ENCODE measurements around the gene FAM107A.

Gene FAM107A

GRCh38 chr3:58585994-58586393, 8.8 kb upstream of the FAM107A start:
- H3K36me3 ChIP-seq (ENCODE audit: control insufficient read depth, insufficient read depth, low read length) = no peaks in the 10 kb centered on the region
- no peak overlapping the region for H3K27ac ChIP-seq (ENCODE audit: low read depth, low read length)
- H3K4me1 ChIP-seq (ENCODE audit: control insufficient read depth, insufficient read depth, low read length) = no peaks in the 10 kb centered on the region
- H3K27me3 ChIP-seq (ENCODE audit: control insufficient read depth, insufficient read depth, low read length) = peaks cover 3% of the 10 kb centered on the region
- H3K4me3 ChIP-seq (ENCODE audit: low read length) = no peak overlapping the region
- H3K9ac ChIP-seq (ENCODE audit: low read length) = no peak overlapping the region

- Histone ChIP-seq H3K36me3 (ENCODE audit: control insufficient read depth, insufficient read depth, low read length) (no peaks in the 10 kb centered on the region), H3K9ac (ENCODE audit: low read length) (peak overlapping the region; percentile 24), H3K27ac (ENCODE audit: low read depth, low read length) (peak overlapping the region; percentile 71), H3K27me3 (ENCODE audit: control insufficient read depth, insufficient read depth, low read length) (peaks cover 3% of the 10 kb centered on the region), H3K4me1 (ENCODE audit: control insufficient read depth, insufficient read depth, low read length) (no peaks in the 10 kb centered on the region), H3K4me3 (ENCODE audit: low read length) (peak overlapping the region; percentile 83)
Observed at GRCh38 chr3:58585005-58585786, 8.0 kb upstream of the FAM107A start.

DNA sequence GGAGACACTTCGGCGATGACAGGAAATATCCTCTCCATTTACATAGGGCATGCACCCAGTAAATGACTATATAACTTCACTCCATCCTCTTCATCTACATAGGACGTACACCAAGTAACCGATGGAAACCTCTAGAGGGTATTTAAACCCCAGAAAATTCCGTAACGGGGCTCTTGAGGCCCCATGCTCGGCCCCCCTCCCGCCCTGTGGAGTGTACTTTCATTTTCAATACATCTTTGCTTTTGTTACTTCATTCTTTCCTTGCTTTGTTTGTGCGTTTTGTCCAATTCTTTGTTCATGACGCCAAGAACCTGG, 7.5 kb upstream of the FAM107A start:
- H3K36me3 ChIP-seq (ENCODE audit: control insufficient read depth, insufficient read depth, low read length) = no peaks in the 10 kb centered on the region
- H3K4me1 ChIP-seq (ENCODE audit: control insufficient read depth, insufficient read depth, low read length) = no peaks in the 10 kb centered on the region
- H3K9ac ChIP-seq (ENCODE audit: low read length) = peak overlapping the region; percentile 24
- H3K27me3 ChIP-seq (ENCODE audit: control insufficient read depth, insufficient read depth, low read length) = peaks cover 3% of the 10 kb centered on the region
- peak overlapping the region; percentile 71 for H3K27ac ChIP-seq (ENCODE audit: low read depth, low read length)
- peak overlapping the region; percentile 83 for H3K4me3 ChIP-seq (ENCODE audit: low read length)

DNA sequence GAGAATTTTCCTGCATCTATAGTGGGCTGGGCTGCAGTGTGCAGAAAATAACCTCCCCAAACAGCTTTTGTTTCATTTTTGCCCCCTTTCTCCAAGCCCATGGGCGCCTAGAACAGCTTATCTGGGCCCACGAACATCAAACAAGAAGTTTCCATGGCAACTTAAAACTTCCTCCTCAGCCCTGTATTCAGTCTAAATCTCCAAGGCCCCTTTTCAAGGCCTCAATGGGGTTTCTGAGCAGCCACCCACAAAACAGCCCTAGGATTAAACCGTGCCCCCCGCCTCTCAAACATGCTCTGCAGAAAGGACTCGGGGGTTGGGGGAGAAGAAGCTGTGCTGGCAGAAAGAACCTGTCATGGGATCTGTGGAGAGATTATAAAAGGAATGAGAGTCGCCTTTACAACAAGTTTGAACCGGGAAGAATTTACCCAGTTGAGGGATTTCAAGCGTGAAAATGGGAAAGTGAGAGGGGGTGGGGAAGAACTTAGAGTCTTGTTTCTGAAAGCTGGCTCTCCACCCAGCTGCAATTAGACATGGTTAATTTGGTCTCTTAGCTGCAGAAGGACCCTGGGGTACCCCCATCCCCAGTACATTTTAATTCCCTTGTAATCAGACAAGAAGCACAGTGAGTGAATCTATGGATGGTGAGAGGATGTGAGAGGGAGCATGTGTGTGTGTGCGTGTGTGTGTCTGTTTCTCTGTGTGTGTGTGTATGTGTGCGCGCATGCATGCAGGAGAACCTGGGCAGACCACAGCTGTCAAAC, 4.3 kb upstream of the FAM107A start:
- Histone ChIP-seq H3K27me3 (ENCODE audit: control insufficient read depth, insufficient read depth, low read length) (no peaks in the 10 kb centered on the region), H3K27ac (ENCODE audit: low read depth, low read length) (no peak overlapping the region), H3K36me3 (ENCODE audit: control insufficient read depth, insufficient read depth, low read length) (no peaks in the 10 kb centered on the region), H3K4me1 (ENCODE audit: control insufficient read depth, insufficient read depth, low read length) (peaks cover 3% of the 10 kb centered on the region), H3K4me3 (ENCODE audit: low read length) (no peak overlapping the region), H3K9ac (ENCODE audit: low read length) (no peak overlapping the region)

DNA sequence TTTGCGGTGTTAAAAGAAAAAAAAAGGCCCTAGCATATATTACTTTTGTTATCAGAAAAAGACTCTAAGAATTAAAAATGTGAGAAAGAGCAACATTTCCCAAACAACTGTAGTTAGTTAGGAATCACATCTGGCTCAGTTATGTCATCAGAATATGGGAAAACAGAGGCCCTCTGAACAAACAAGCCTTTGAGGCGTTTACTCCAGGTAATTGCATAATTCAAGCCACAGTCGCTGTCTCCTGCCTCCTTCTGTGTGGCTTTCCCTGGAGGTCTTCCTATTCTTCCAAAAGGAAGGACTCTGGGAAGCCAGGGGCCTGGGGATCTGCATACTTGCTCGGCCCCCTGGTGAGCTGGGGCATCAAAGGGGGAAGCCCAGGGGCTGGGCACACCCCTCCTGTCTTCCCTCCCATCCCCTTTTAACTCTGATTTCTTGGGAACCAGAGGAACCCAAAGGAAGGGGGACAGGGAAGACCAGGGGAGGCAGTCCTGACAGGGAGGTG, 3.7 kb upstream of the FAM107A start:
- H3K27me3 ChIP-seq (ENCODE audit: control insufficient read depth, insufficient read depth, low read length) = no peaks in the 10 kb centered on the region
- H3K9ac ChIP-seq (ENCODE audit: low read length) = no peak overlapping the region
- H3K4me3 ChIP-seq (ENCODE audit: low read length) = no peak overlapping the region
- peaks cover 3% of the 10 kb centered on the region for H3K4me1 ChIP-seq (ENCODE audit: control insufficient read depth, insufficient read depth, low read length)
- no peaks in the 10 kb centered on the region for H3K36me3 ChIP-seq (ENCODE audit: control insufficient read depth, insufficient read depth, low read length)
- H3K27ac ChIP-seq (ENCODE audit: low read depth, low read length) = no peak overlapping the region

GRCh38 chr3:58578873-58579272, 1.7 kb upstream of the FAM107A start:
- Histone ChIP-seq H3K27me3 (ENCODE audit: control insufficient read depth, insufficient read depth, low read length) (no peaks in the 10 kb centered on the region), H3K36me3 (ENCODE audit: control insufficient read depth, insufficient read depth, low read length) (no peaks in the 10 kb centered on the region), H3K9ac (ENCODE audit: low read length) (no peak overlapping the region), H3K27ac (ENCODE audit: low read depth, low read length) (no peak overlapping the region), H3K4me1 (ENCODE audit: control insufficient read depth, insufficient read depth, low read length) (peaks cover 3% of the 10 kb centered on the region), H3K4me3 (ENCODE audit: low read length) (no peak overlapping the region)

DNA sequence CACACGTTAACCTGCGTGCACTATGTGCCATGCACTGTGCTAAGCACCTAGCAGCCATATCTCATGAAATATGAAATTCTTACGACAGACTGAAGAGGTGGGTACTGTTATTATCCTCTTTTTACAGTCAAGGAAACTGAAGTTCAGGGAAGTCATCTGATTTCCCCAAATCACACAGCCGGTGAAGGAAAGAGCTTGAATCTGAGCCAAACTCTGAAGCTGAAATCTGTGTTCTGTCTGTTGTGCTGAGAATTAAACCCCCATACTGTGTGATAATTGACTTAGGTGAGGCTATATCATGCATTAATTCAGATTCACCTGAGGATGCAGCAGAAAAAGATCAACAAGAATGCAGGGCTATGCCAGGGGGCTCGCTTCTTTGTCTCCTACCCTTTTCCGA, 475 bp downstream of the FAM107A start:
- Histone ChIP-seq H3K9ac (ENCODE audit: low read length) (no peak overlapping the region), H3K27me3 (ENCODE audit: control insufficient read depth, insufficient read depth, low read length) (no peaks in the 10 kb centered on the region), H3K27ac (ENCODE audit: low read depth, low read length) (peak overlapping the region; percentile 8), H3K36me3 (ENCODE audit: control insufficient read depth, insufficient read depth, low read length) (no peaks in the 10 kb centered on the region), H3K4me1 (ENCODE audit: control insufficient read depth, insufficient read depth, low read length) (peaks cover 3% of the 10 kb centered on the region), H3K4me3 (ENCODE audit: low read length) (peak overlapping the region; percentile 23)

DNA sequence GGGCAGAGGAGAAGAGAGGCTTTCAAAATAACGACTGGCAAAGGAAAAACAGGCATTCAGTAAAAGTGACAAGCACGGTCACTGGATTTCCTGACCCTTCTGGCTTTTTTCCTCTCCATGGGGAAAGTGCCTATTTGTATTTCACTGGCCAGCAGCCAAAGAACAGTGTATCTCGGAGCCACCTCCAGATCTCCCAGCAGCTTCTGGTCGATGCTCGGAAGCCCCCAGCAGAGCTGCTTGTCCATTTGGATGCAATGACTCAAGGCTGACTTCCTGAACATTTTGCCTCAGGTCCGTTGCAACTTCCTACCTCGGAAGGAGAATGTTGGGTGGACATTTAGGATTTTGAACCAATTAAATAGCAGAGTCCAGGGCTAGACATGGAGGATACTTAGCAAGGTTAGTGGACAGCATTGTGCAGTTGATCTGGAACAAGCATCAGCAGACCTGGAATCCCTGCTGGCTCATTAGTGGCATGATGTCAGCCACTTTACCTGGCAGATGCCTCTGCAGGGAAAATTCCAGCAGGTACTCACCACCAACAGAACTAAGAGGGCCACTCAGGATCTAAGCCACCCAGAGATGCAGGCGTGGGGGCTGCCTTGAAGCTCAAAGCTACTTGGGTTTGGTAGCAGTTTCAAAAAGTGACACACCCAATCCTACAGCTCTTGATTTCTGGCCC, 1.1 kb downstream of the FAM107A start:
- no peaks in the 10 kb centered on the region for H3K36me3 ChIP-seq (ENCODE audit: control insufficient read depth, insufficient read depth, low read length)
- peaks cover 3% of the 10 kb centered on the region for H3K4me1 ChIP-seq (ENCODE audit: control insufficient read depth, insufficient read depth, low read length)
- no peaks in the 10 kb centered on the region for H3K27me3 ChIP-seq (ENCODE audit: control insufficient read depth, insufficient read depth, low read length)
- peak overlapping the region; percentile 8 for H3K27ac ChIP-seq (ENCODE audit: low read depth, low read length)
- no peak overlapping the region for H3K9ac ChIP-seq (ENCODE audit: low read length)
- H3K4me3 ChIP-seq (ENCODE audit: low read length) = no peak overlapping the region

GRCh38 chr3:58574682-58575081, 2.5 kb downstream of the FAM107A start:
- Histone ChIP-seq H3K27ac (ENCODE audit: low read depth, low read length) (no peak overlapping the region), H3K27me3 (ENCODE audit: control insufficient read depth, insufficient read depth, low read length) (no peaks in the 10 kb centered on the region), H3K4me1 (ENCODE audit: control insufficient read depth, insufficient read depth, low read length) (peaks cover 3% of the 10 kb centered on the region), H3K36me3 (ENCODE audit: control insufficient read depth, insufficient read depth, low read length) (no peaks in the 10 kb centered on the region), H3K4me3 (ENCODE audit: low read length) (no peak overlapping the region), H3K9ac (ENCODE audit: low read length) (no peak overlapping the region)

DNA sequence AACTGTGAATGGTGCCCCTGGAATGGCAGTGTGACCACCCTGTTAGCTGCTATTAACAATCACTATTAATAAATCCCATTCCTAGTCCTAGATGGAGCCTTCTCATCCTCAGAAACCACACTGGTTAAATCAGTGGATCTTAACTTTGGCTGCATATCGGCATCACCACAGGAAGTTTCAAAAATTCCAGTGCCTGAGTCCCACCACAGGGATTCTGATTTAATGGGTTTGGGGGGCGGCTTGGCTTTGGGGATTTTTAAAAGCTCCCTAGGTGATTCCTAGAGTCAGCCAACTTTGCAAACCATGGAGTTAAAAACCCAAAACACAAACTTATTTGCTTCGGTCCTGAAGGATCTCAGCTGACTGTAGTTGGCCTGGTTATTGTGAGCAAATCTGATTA, 3.1 kb downstream of the FAM107A start:
- Histone ChIP-seq H3K4me1 (ENCODE audit: control insufficient read depth, insufficient read depth, low read length) (peaks cover 3% of the 10 kb centered on the region), H3K27ac (ENCODE audit: low read depth, low read length) (no peak overlapping the region), H3K9ac (ENCODE audit: low read length) (no peak overlapping the region), H3K27me3 (ENCODE audit: control insufficient read depth, insufficient read depth, low read length) (peaks cover under 1% of the 10 kb centered on the region), H3K36me3 (ENCODE audit: control insufficient read depth, insufficient read depth, low read length) (no peaks in the 10 kb centered on the region), H3K4me3 (ENCODE audit: low read length) (no peak overlapping the region)

GRCh38 chr3:58573640-58574039, 3.6 kb downstream of the FAM107A start:
- Histone ChIP-seq H3K9ac (ENCODE audit: low read length) (no peak overlapping the region), H3K27ac (ENCODE audit: low read depth, low read length) (no peak overlapping the region), H3K4me3 (ENCODE audit: low read length) (no peak overlapping the region), H3K27me3 (ENCODE audit: control insufficient read depth, insufficient read depth, low read length) (peaks cover 2% of the 10 kb centered on the region), H3K4me1 (ENCODE audit: control insufficient read depth, insufficient read depth, low read length) (peaks cover 3% of the 10 kb centered on the region), H3K36me3 (ENCODE audit: control insufficient read depth, insufficient read depth, low read length) (no peaks in the 10 kb centered on the region)

DNA sequence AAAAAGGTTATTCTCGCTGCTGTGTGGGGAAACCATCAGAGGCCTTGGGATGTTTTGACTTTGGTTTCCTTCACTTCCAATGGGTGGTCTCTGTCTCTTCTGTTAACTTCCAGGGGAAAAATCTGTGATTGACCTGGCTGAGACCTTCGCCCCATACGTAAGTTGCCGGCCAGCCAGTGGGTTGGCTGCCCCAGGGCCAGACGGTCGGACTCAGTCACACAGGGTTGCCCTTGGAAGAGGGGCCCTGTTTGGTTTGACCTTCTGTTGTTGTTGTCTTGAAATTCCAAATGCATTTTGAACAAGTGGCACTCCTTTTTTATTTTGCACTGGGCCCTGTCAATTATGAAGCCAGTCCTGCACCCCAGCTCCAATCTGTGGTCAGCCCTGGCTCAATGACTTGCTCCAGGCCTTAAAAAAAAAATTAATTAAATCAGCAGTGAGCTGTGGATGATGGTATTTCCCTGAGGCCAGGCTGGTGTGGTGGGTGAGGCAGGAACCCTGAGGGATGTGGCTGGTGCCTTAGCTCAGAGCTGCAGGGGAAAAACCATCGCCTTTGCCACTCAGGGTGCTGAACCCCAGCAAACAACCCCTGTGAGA, 4.5 kb downstream of the FAM107A start:
- H3K4me3 ChIP-seq (ENCODE audit: low read length) = no peak overlapping the region
- H3K4me1 ChIP-seq (ENCODE audit: control insufficient read depth, insufficient read depth, low read length) = peaks cover 3% of the 10 kb centered on the region
- peaks cover 2% of the 10 kb centered on the region for H3K27me3 ChIP-seq (ENCODE audit: control insufficient read depth, insufficient read depth, low read length)
- H3K27ac ChIP-seq (ENCODE audit: low read depth, low read length) = no peak overlapping the region
- H3K9ac ChIP-seq (ENCODE audit: low read length) = no peak overlapping the region
- no peaks in the 10 kb centered on the region for H3K36me3 ChIP-seq (ENCODE audit: control insufficient read depth, insufficient read depth, low read length)

All from rectal smooth muscle tissue (tissue), 1 donor.